22Rv1 (cell line): ENCODE results near the gene CAPN7.
"Not testable (repeated sequence)": the region's sequence is repeated elsewhere in the genome, so short reads cannot be mapped to it uniquely, and the experiment has no call there.

Experiments
- H3K27ac ChIP-seq: fragments of 450-650 bp; 2 replicates; pipeline ENCODE4 v1.5.1; 2017
- CTCF ChIP-seq: fragments of 450-650 bp; IDR thresholded peaks from 2 replicates; pipeline ENCODE4 v1.5.1; 2017; ENCODE audit warnings: mild to moderate bottlenecking
- ZFX ChIP-seq: fragments of 450-650 bp; IDR thresholded peaks from 2 replicates; pipeline ENCODE4 v1.6.1; 2017; ENCODE audit warnings: antibody characterized with exemption, borderline replicate concordance

Gene CAPN7

GRCh38 chr3:15165061-15165460 lies 41.0 kb upstream of the CAPN7 start:
- TF ChIP-seq CTCF (no peak), ZFX (no peak)
- no peak overlapping the region for H3K27ac ChIP-seq

- H3K27ac ChIP-seq, result not testable (repeated sequence)
Observed at GRCh38 chr3:15166391-15166790, 39.7 kb upstream of the CAPN7 start.

GRCh38 chr3:15171096-15171495 lies 35.0 kb upstream of the CAPN7 start:
- H3K27ac ChIP-seq, result no peak overlapping the region
- no peak for TF ChIP-seq ZFX
- no peak for TF ChIP-seq CTCF

- H3K27ac ChIP-seq, result no peak overlapping the region
- TF ChIP-seq ZFX (no peak), CTCF (no peak)
Observed at GRCh38 chr3:15172806-15173205, 33.2 kb upstream of the CAPN7 start.

GRCh38 chr3:15174953-15175352 lies 31.1 kb upstream of the CAPN7 start:
- TF ChIP-seq ZFX (no peak), CTCF (no peak)

GRCh38 chr3:15175605-15176004 lies 30.4 kb upstream of the CAPN7 start:
- H3K27ac ChIP-seq, result no peak overlapping the region
- no peak for TF ChIP-seq ZFX
- no peak for TF ChIP-seq CTCF

More at GRCh38 chr3:15174953-15175352, 31.1 kb upstream of the CAPN7 start:
- H3K27ac ChIP-seq, result no peak overlapping the region

- TF ChIP-seq ZFX, result no peak
- H3K27ac ChIP-seq, result no peak overlapping the region
Observed at GRCh38 chr3:15180042-15180611, 25.9 kb upstream of the CAPN7 start.

- TF ChIP-seq ZFX, result no peak
- TF ChIP-seq CTCF, result no peak
- no peak overlapping the region for H3K27ac ChIP-seq
Observed at GRCh38 chr3:15181511-15181910, 24.5 kb upstream of the CAPN7 start.

- H3K27ac ChIP-seq, result no peak overlapping the region
Observed at GRCh38 chr3:15181963-15182362, 24.1 kb upstream of the CAPN7 start.

More at GRCh38 chr3:15181963-15182362, 24.1 kb upstream of the CAPN7 start:
- no peak for TF ChIP-seq CTCF
- no peak for TF ChIP-seq ZFX
